Endothelial cell of hepatic sinusoid (primary cell): Measurements from ENCODE around the gene CCDC85A.
"Not testable (repeated sequence)": the region's sequence is repeated elsewhere in the genome, so short reads cannot be mapped to it uniquely, and the experiment has no call there.

Source experiments
- in situ Hi-C: cut with HindIII; loops from 2 replicates; pipeline ENCODE4 v1.10.0; 2017; ENCODE audit warnings: low sequenced_read_pairs

CCDC85A gene

DNA sequence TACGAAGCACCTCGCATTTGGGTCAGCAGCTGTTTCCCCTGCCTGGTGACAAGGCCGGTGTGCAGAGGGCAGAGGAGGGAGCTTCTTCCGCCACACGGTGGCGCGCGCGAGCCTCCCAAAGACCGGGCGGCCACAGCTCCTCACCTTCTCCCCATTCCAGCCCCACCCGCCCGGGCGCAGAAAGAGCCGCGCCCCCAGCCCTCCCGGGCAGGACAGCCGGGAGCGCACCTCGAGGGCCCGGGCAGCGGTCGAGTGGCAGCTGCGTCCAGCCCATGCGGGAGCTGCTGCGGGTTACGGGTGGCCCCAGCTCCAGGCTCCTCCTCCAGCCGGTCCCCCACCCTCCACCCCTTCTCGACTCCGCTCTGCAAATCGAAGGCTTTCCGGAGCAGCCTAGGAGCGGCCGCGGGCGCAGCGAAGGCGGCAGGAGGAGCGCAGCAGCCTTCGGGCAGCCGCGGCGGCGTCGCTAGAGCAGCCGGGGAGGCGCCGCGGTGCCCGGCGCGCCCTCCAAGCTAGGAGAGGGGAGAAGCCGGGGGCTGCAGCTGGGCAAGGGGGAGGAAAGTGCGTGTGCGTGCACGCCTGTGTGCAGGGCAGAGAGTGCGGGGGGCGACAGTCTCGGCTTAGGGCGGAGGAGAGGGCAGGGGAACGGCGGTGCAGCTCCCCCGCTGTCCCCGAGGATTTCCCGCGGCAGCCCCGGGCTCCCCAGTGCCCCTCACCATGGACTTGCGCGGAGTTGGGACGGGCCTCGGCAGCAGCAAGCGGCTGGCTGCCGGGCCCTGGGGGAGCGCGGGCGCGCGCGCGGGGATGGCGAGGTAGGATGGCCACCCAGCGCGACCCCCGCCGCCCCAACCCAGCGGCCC, at the start of gene CCDC85A:
Gene CCDC85A (plus strand): TSS at position 348 of the 857 bp plus-strand sequence. CDS start 635 bp downstream, outside the sequence.
- in situ Hi-C loops = no loop called here

DNA sequence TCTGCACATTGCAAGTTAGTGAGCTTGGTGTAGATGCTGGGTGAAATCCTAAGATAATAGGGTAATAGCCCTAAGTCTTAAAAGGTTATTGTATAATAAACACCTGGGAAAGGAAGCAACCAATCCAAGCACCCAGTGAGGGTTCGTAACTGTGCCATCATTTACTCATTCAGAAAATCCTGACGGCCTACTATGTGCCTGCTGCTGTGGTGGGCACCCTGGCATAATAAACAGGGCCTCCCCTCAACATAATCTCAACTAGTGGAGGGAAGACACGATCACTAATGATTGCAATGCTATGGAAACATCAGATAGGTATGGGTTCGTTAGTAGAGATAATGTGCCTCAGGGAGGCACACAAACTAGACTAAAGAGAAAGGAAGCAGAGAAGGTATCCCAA, 48.9 kb upstream of the CCDC85A start:
- in situ Hi-C loops = no loop called here

DNA sequence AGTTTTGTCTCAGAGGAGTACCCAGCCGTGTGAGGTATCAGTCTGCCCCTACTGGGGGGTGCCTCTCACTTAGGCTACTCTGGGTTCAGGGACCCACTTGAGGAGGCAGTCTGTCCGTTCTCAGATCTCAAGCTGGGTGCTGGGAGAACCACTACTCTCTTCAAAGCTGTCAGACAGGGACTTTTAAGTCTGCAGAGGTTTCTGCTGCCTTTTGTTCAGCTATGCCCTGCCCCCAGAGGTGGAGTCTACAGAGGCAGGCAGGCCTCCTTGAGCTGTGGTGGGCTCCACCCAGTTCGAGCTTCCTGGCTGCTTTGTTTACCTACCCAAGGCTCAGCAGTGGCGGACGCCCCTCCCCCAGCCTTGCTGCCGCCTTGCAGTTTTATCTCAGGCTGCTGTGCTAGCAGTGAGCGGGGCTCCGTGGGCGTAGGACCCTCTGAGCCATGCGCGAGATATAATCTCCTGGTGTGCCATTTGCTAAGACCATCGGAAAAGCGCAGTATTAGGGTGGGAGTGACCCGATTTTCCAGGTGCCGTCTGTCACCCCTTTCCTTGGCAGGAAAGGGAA, 41.2 kb upstream of the CCDC85A start:
- in situ Hi-C loops = not testable (repeated sequence)

DNA sequence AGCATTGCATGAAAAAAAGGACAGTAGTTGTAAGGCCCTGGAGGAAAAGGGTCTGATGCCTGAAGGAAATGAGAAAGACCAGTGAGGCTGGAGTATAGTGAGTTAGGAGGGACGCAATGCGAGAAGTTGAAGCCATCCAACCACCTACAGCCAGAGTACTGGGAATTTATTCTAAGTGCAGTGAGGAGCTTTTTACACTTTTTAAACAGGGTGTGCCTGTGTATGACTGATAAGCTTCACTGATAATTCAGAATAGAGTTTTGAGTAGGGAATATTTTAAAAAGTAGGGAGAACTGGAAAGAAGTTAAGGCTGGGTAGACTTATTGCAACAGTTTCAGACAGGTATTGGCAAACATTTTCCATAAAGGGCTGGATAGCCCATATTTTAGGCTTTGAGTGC, 35.9 kb upstream of the CCDC85A start:
- in situ Hi-C loops = no loop called here

DNA sequence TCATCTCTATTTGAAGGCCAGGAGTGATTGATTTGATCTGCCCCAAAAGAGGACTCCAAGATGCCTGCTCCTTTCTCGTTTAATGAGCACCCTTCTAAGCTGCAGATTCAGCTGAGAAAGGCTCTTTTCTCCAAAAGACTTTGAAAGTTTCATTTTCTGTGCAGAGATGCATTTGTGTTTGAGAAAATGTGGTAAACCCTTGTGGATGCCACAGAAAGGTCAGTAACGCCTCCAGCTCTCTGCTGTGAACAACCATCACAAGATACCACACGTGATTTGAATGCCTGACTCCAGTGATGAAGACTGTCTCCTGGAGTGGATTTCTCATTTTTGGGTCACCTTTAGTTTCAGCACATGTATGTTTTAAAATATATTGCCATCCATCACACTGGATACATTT, 35.0 kb upstream of the CCDC85A start:
- in situ Hi-C loops = no loop called here

DNA sequence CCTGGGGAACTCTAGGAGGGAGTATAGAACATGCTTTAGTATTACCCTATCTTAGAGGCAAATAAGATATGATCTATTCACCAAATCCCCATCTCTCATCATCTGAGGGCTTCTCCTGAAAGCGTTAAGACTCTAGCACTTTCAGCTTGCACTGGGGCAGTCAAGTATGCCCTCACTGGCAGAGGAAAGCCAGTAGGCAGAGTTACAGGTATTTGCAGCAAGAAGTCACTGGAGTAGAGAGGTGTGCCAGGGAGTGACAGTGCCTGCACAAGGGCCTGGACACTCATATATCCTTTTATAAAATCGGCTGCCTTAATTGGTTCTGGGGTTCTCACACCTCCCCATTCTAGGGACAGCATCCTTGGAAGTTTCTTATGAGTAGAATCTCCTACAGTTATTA, 31.9 kb upstream of the CCDC85A start:
- in situ Hi-C loops = no loop called here

DNA sequence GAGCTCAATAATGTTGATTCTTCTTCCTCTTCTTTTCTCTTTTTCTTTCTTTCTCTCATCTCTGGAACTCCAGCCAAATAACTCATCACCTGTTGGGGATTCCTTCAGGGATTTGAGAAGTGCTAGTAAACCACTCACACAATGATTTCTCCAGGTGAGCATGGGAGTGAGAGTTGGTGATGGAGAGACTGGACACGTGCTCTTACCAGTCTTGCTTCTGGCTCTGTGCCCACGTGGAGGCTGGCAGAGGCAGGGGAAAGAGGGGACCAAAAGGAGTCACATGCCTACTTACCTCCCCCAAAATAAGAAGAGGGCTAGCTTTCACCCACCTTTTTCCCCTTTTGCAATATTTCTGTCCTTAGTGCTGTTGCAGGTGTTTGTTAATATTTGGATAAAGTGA, 28.6 kb upstream of the CCDC85A start:
- in situ Hi-C loops = no loop called here

DNA sequence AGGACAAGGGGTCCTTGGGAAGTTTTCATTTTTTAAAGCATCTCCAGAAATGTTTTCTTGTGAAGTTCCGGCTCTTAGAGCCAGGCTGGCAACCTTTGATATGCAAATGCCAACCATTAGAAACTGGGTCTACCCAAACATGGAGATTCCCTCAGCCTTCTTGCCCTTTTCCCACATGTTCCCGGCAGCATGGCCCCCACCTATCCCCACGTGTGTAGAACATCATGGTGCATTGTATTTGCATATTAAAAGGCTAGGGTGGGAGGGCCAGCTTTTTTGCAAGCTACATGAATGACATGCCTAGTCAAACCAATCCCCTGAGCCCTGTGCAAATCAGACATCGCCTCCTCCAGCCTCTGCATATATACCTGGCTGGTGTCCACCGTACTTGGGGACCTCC, 23.9 kb upstream of the CCDC85A start:
- in situ Hi-C loops = not testable (repeated sequence)

DNA sequence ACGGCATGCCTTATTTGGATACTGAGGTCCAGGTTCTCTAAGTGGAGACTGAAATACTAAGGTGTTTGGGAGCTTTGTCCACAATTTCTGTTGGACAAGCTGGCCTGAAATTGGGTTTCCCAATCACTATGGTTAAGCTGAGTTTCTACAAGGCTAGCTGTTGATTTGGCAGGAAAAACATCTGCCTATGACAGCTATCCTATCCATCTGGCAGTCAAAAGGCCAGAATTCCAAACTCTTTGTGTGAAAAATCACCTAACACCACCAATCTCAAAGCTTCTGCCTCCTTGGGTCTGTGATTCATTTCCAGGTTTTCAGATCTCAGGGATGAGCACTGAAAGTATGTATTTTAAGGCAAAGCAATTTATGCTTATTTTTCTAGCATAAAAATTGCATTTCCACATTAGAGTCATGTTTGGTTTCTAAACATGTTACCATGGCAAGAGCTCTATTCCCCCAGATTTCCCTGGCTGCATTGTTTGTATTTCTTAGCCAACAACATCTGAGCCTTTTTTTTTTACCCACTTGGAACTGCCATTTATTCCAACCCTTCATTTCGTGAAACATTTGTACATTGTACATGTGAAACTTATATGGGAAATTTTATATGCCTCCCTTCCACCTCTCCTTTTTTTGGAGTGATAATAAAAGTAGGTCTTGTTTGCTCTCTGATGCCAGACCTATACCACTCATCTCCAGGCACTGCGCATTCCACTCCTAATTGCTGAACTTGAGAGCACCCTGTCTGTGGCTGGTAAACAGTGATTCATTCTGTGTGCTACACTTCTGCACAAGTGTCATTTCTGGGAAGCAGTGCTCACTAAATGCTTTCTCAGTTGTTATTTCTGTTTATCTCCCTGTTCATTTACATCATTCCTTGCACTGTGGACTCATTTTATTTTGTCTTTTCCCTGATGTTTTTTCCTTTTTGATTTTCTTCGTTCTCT, 15.9 kb upstream of the CCDC85A start:
- in situ Hi-C loops = no loop called here

DNA sequence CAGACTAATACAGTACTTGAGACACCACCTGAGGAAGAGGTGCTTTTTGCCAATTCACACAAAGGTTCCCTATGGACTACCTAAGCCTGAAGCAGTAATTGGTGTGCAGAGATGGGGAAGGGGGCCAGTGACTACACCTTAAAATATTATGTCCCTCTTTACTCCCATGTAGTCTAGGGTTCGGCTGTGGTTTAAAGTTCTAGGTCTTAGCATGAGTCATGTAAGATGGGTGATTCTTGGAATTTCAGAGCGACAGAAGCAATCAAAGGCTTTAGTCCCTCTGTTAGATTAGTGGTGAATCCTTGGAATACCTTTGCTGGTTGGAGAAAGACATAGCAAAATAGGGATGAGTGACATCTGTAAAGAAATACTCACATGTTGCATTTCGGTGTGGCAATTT, 14.3 kb upstream of the CCDC85A start:
- in situ Hi-C loops = no loop called here

DNA sequence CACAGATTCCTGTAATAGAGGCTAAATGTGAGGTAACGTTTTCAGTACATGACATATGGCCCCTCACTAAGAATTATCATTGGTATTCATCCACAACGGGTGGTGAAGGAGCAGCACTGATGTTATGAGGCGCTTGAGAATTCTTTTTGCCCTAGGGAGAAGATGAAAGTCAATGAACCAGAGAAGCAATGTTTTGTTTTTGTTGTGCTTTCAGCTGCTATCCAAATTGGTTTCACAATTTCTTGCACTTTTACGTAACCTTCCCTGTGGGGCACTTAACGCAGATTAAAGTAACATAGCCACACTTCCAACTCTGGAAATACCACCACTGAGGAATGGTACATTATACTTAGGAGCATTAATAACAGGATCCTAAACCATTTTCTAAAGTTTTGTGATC, 13.3 kb upstream of the CCDC85A start:
- in situ Hi-C loops = no loop called here

DNA sequence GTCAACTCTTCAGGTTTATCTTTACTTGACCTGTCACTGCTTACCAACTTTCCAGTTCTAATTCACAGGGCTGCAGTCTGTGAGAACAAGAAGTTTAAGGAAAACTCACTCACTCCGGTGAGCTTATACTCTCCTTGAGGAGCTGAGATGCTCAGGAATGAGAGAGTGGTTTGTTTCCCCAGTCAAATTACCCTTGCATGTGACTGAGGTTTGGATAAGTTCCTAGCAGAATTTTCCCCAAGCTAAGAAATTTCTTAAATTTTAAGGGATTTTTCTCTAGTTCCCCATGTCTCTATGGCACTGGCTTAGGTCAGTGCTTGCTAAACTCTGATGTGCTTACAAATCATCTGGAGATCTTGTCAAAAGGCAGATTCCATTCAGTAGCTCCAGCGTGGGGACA, 12.8 kb upstream of the CCDC85A start:
- in situ Hi-C loops = no loop called here

DNA sequence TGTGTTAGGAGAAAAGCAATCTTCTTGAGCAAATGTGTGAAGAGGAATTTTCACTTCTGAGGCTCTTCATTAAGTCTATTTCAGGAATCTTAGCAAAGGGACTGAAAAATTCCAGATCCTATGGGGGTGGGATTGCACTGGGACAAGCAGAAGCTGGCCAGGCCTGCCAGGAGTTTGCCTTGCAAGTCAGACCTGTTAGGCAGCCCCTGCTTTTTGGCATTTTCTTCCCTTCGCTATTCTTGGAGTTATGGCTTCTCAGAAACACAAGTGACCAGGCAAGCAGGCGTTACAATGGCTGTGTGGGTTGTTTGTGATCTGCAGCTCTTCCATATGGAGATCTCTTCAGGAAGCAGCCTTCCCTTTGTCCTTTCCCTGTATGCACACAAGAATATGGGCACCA, 8.0 kb upstream of the CCDC85A start:
- in situ Hi-C loops = no loop called here

DNA sequence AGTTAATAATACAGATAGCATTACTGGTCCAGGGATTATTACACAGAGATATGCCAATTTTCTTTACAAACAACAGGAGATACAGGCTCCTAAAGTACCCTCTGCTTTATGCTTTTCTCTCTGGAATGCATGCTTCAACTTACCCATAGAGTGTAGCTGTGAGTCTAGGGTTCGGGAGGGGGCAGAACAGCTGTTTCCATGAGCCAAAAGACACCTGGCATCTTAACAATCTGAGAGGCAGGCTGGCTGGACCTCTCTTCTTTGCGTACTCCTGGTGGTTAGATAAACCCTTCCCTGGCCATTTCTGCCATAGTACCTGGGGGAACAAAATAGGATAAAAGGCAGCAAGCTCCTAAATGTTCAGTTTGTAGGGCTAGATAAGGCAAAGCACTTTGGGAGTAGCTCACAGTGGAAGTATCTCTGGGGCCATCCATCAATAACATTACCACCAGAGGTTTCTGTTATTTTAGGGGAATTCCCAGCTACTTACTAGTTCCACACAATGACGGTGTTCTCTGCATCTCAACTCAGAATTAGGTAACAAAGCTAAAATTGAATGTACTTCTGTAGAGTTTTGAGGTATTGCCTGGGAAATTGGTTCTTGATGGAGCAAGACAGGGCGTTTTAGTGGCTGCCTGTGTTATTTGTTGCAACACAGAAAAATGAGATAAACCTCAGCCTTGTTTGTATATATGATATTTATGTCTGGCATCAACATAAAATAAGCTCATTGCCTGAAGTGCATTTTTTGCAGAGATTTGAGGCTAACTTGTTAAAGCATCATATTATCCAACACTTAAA, 6.2 kb upstream of the CCDC85A start:
- in situ Hi-C loops = no loop called here

DNA sequence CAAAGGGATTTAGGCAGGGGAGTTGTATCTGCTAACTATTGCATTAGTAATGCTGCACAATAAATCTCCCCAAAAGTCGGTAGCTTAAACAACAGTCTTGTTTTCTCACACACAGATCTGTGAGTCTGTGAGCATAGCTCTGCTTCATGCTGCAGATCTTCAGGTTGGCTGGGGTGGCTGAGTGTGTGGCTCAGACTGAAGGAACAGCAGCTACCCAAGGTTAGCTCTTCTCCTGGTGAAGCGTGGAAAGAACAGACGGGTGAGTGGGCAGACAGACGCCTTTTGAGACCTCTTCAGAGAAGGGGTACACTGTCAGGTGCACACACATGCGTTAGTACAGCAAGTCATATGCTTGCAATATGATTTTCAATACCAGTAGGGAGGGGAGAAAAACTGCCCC, 3.9 kb upstream of the CCDC85A start:
- in situ Hi-C loops = no loop called here

DNA sequence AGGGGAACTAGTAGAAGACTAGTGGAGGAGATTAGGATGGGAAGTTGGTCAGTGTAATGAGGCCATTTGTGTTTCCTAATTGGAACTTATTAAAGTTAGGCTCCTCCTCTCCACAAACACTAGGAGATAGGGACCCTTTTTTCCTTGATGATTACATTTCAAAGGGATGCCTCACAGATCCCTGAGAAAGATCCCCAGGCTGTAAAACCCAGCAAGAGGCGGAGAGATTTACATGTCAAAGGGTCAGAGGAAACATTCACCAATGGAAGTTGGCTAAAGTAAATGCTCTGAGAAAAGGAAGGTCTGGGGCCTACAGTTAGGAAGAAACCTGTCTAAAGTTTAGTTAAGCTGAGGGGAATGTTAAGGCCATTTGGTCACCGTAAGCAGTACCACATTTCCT, 1.4 kb upstream of the CCDC85A start:
- in situ Hi-C loops = no loop called here

DNA sequence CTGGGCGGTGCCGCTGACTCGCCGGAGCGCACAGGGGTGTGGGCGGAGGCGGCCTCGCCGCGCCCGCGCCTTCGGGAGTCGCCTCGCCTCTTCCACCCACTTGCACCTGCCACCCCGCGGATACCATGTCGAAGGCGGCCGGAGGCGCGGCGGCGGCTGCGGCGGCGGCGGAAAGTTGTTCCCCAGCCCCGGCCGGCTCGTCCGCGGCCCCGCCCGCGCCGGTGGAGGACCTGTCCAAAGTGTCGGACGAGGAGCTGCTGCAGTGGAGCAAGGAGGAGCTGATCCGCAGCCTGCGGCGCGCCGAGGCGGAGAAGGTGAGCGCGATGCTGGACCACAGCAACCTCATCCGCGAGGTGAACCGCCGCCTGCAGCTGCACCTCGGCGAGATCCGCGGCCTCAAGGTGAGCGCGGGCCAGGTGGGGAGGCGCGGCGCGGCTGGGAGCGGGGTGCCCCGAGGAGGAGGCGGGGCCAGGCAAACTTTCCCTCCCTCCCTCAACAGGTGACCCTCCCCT, 766 bp downstream of the CCDC85A start:
- in situ Hi-C loops = no loop called here

DNA sequence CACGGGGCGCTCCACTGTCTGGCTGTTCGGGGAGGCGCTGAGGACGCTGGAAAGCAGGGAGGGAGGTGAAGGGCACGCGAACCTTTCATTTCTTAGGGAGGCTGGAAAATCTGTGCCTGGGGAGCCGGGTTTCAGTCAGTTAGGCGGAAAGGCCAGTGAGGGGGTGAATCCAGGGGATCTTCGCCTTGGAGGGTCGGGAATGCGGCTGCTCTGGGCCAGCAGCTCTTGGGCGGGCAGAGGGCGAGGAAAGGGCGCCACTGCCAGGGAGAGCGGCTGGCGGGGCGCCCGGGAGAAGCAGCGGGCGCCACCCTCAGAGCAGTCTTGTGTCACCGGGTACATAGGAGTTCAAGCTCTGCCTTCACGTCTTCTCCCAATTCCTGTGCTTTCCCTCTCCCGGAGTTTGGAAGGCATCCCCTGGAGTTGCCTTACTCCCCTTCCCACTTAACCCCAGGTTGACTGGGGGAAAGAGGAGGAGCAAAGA, 1.4 kb downstream of the CCDC85A start:
- in situ Hi-C loops = no loop called here

DNA sequence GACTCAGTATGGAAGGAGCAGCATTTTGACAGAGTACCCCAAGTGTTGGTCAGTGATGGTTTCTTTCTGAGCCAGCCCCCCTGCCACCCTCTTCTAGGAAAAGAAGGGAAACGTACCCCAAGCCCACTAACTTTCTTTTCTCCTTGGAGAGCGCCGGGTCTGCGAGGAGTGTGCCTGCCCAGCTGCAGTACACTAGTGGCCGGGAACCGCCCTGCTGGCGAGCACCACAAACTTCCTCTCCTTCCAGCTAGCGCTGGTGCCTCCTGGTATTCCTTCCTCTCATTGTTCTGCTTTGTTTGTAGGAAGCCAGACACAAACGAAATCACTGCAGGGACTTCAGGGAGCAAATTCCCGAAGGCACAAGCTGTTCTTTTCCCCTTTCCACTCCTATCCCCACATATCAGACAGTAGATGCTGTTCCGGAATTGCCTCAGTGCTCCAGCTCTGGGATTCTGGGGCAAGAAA, 1.8 kb downstream of the CCDC85A start:
- in situ Hi-C loops = no loop called here

DNA sequence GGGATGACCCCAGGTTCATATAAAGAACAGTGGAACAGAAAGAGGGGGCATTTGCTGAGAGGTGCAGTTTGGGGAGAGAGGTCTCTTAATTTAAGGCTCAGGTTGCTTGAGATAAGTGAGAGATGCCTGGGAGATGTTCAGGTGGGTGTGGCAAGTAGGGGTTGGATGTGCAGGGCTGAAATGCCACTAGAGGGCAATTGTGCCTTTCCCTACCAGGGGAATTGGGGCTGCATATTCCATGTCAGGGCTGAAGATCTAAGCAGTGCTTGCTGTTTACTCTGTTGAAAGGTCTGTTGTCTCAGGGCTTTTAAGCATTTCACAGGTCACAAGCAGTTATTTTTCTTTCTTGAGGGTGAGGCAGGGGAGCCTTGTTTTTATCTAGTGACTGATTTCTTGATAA, 7.8 kb downstream of the CCDC85A start:
- in situ Hi-C loops = no loop called here
